Neural cell (in vitro differentiated cells): Measurements from ENCODE around the gene PEMT. TPM values are rescaled to one million over a fixed set of nuclear protein-coding genes. Genes with fewer than 3 reads are reported as not detected.

ENCODE experiments used
- H2AFZ ChIP-seq: fragments of 200-600, 300-800 bp; sonication (generic), shearing (Covaris generic); 2 replicates; pipeline ENCODE4 v1.6.0; 2014; ENCODE audit warnings: low read depth, mild to moderate bottlenecking, antibody characterized with exemption, low read length, moderate library complexity
- H3F3A ChIP-seq: fragments of 200-600 bp; shearing (Covaris generic); 2 replicates; pipeline ENCODE4 v1.6.1; 2016; ENCODE audit warnings: mild to moderate bottlenecking, moderate library complexity, mixed read lengths, antibody characterized with exemption, low read length; ENCODE audit not compliant: insufficient read depth, poor library complexity, severe bottlenecking
- H3K27ac ChIP-seq: fragments of 200-600, 300-800 bp; sonication (generic), shearing (Covaris generic); 2 replicates; pipeline ENCODE4 v1.5.1; 2014; ENCODE audit warnings: mild to moderate bottlenecking, low read length, moderate library complexity
- H3K27me3 ChIP-seq: fragments of 300-800, 200-600 bp; sonication (generic), shearing (Covaris generic); 2 replicates; pipeline ENCODE4 v1.6.0; 2014; ENCODE audit warnings: mild to moderate bottlenecking, low read depth, low read length, moderate library complexity; ENCODE audit not compliant: insufficient read depth
- H3K36me3 ChIP-seq: fragments of 300-800, 200-600 bp; sonication (generic), shearing (Covaris generic); 2 replicates; pipeline ENCODE4 v1.5.1; 2014; ENCODE audit warnings: mild to moderate bottlenecking, antibody characterized with exemption, low read length, moderate library complexity; ENCODE audit not compliant: insufficient read depth
- H3K4me2 ChIP-seq: fragments of 300-800, 200-600 bp; sonication (generic), shearing (Covaris generic); 2 replicates; pipeline ENCODE4 v1.6.0; 2014; ENCODE audit warnings: mild to moderate bottlenecking, low read length
- H3K4me3 ChIP-seq: fragments of 300-800, 200-600 bp; sonication (generic), shearing (Covaris generic); 2 replicates; pipeline ENCODE4 v1.5.1; 2014; ENCODE audit warnings: mild to moderate bottlenecking, low read length, moderate library complexity
- H3K79me2 ChIP-seq: fragments of 200-600 bp; shearing (Covaris generic); replicated peaks from 2 replicates; pipeline ENCODE4 v1.6.0; 2014; ENCODE audit warnings: mild to moderate bottlenecking, low read length, moderate library complexity; ENCODE audit not compliant: insufficient read depth
- H3K9ac ChIP-seq: fragments of 300-800, 200-600 bp; sonication (generic), shearing (Covaris generic); 2 replicates; pipeline ENCODE4 v1.6.1; 2016; ENCODE audit warnings: mild to moderate bottlenecking, low read length, mixed read lengths
- H3K9me2 ChIP-seq: fragments of 200-600 bp; shearing (Covaris generic); 2 replicates; pipeline ENCODE4 v1.6.1; 2016; ENCODE audit warnings: mild to moderate bottlenecking, low read length, mixed read lengths; ENCODE audit not compliant: insufficient read depth
- H3K9me3 ChIP-seq: fragments of 200-600, 300-800 bp; sonication (generic), shearing (Covaris generic); 2 replicates; pipeline ENCODE4 v1.6.1; 2016; ENCODE audit warnings: mild to moderate bottlenecking, mixed run types, low read length, moderate library complexity, mixed read lengths
- H4K20me1 ChIP-seq: fragments of 200-600 bp; shearing (Covaris generic); 2 replicates; pipeline ENCODE4 v1.6.1; 2016; ENCODE audit warnings: mild to moderate bottlenecking, mixed run types; ENCODE audit not compliant: insufficient read depth
- EP300 ChIP-seq: fragments of 450-650 bp; conservative IDR thresholded peaks from 2 replicates; pipeline ENCODE4 v1.6.1; 2014; ENCODE audit warnings: antibody characterized with exemption, mild to moderate bottlenecking, moderate library complexity; ENCODE audit not compliant: poor library complexity, severe bottlenecking
- EZH2 ChIP-seq: fragments of 200-600, 300-800 bp; shearing (Covaris generic), sonication (generic); IDR thresholded peaks from 2 replicates; pipeline ENCODE4 v1.6.1; 2014; ENCODE audit warnings: antibody characterized with exemption, low read length, borderline replicate concordance, mild to moderate bottlenecking; ENCODE audit not compliant: insufficient read depth, poor library complexity, severe bottlenecking
- MXI1 ChIP-seq: fragments of 450-650 bp; conservative IDR thresholded peaks from 2 replicates; pipeline ENCODE4 v1.6.1; 2014; ENCODE audit warnings: antibody characterized with exemption, mild to moderate bottlenecking; ENCODE audit not compliant: poor library complexity, severe bottlenecking
- POLR2AphosphoS5 ChIP-seq: IDR thresholded peaks from 2 replicates; pipeline ENCODE4 v1.6.1; 2012
- RAD21 ChIP-seq: fragments of 450-650 bp; conservative IDR thresholded peaks from 2 replicates; pipeline ENCODE4 v1.6.1; 2014; ENCODE audit warnings: antibody characterized with exemption, mild to moderate bottlenecking, moderate library complexity
- SMC3 ChIP-seq: fragments of 450-650 bp; conservative IDR thresholded peaks from 2 replicates; pipeline ENCODE4 v1.6.1; 2014; ENCODE audit warnings: antibody characterized with exemption, mild to moderate bottlenecking, moderate library complexity; ENCODE audit not compliant: poor library complexity
- TAF1 ChIP-seq: IDR thresholded peaks from 2 replicates; pipeline ENCODE4 v1.6.1; 2012; ENCODE audit warnings: low read depth
- polyA plus RNA-seq: library from polyadenylated mRNA; depleted of rRNA; stranded (reverse); fragments of >200 nt; gene quantifications from 2 replicates; pipeline ENCODE4 v1.2.3, GENCODE V29; 2014
- TF ChIP-seq, protein P1 (sequence below): IDR thresholded peaks from 2 replicates; pipeline ENCODE4 v1.6.1; 2012; ENCODE audit warnings: borderline replicate concordance
- TF ChIP-seq, protein P2 (sequence below): fragments of 450-650 bp; IDR thresholded peaks from 2 replicates; pipeline ENCODE4 v1.5.1; 2014; ENCODE audit warnings: antibody characterized with exemption, mild to moderate bottlenecking, moderate library complexity; ENCODE audit not compliant: poor library complexity, severe bottlenecking

Gene PEMT
- polyA plus RNA-seq, 1 donor from 2014 or later: 71.7 TPM

DNA sequence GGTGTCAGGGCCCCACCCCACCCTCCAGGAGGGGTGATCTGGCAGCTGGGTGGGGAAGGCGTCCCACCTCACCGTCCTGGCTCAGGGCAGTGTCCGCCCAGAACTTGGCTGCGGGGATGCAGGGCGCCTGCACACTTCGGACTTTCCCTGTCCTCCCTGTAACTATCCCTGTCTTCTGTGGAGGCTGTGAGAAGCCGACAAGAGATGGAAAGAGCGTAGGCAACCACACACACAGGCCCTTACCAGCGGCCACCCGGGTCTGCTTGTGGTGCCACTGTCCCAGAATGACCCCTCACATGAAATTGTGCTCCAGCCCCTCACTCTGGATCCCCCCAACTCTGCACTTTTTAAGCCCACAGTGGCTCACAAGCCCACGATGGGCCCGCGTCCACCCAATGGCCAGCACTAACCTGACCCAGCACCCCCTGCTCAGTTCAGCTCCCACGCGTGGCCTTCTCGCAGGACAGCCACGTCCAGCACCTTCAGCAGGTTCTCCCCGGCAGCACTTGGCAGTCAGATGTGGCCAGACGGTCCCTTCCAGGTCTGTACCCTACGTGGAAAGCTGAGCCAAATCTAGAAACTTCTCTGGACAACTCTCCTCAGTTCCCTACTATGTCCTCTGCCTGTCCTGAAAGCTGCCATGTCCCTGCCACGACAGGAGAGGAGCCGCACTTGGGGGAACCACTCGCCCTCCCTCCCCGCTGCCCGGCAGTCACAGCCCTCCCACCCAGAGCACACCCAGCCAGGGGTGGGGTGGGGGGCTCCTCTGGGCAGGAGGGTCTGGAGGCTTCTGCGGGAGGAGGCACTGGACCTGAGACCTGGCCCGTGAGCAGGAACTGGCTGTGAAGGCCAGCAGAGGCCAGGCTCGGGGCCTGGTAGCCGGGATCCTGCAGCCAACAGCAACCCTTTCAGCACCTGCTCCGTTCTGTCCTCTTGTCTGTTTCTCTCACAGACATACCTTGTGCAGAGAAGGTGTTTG, 38.0 kb downstream of the PEMT start:
- H3K4me3 ChIP-seq: no peak overlapping the region
- no peak for TF ChIP-seq EP300
- no peak for TF ChIP-seq POLR2AphosphoS5
- TF ChIP-seq TAF1: no peak
- no peaks in the 10 kb centered on the region for H4K20me1 ChIP-seq

DNA sequence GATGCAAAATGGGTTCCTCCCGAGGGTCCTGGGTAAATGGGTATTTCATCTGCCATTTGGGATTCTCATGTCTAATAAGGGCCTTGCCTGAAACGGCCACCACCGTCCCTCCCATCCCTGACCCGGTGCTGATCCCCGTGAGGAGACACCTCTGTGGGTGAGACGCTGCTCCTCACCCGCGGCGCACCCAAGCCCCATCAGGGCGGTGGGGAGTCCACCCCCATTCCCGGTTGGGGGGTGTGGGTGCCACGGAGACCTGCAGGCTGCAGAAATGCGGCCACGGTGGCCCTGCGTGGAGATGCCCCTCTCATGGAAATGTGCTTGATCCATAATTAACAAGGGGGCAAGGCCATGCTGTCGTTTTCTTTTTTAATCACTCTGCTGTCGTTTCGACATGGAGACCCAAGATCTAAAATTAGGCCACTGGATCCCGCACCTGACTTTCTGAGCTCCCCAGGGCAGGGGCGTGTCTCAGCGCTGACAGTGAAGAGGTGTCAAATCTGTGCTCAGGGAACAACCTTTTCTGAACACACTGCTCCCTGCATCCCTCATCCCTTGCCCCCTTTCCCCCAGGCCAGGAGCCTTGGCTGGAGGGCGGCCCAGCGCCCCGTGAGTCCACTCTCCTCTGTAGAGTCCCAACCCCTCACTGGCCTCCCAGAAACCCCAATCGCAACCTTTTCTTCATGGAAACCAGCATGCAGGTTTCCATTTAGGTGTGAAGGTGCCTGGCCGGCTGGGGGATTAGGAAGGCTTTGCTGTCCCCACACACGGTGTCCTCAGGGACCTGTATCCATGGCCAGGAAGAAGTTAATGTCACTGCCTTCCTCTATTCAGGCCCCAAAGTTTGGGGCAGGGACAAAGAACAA, 38.9 kb downstream of the PEMT start:
- Histone ChIP-seq H2AFZ (no peak overlapping the region), H3K79me2 (no peaks in the 10 kb centered on the region)
- TF ChIP-seq EZH2 (no peak), TAF1 (no peak), RAD21 (no peak), SMC3 (no peak), EP300 (no peak), MXI1 (no peak), POLR2AphosphoS5 (no peak)
- TF ChIP-seq, protein P1, sequence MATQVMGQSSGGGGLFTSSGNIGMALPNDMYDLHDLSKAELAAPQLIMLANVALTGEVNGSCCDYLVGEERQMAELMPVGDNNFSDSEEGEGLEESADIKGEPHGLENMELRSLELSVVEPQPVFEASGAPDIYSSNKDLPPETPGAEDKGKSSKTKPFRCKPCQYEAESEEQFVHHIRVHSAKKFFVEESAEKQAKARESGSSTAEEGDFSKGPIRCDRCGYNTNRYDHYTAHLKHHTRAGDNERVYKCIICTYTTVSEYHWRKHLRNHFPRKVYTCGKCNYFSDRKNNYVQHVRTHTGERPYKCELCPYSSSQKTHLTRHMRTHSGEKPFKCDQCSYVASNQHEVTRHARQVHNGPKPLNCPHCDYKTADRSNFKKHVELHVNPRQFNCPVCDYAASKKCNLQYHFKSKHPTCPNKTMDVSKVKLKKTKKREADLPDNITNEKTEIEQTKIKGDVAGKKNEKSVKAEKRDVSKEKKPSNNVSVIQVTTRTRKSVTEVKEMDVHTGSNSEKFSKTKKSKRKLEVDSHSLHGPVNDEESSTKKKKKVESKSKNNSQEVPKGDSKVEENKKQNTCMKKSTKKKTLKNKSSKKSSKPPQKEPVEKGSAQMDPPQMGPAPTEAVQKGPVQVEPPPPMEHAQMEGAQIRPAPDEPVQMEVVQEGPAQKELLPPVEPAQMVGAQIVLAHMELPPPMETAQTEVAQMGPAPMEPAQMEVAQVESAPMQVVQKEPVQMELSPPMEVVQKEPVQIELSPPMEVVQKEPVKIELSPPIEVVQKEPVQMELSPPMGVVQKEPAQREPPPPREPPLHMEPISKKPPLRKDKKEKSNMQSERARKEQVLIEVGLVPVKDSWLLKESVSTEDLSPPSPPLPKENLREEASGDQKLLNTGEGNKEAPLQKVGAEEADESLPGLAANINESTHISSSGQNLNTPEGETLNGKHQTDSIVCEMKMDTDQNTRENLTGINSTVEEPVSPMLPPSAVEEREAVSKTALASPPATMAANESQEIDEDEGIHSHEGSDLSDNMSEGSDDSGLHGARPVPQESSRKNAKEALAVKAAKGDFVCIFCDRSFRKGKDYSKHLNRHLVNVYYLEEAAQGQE: no peak
- TF ChIP-seq, protein P2, sequence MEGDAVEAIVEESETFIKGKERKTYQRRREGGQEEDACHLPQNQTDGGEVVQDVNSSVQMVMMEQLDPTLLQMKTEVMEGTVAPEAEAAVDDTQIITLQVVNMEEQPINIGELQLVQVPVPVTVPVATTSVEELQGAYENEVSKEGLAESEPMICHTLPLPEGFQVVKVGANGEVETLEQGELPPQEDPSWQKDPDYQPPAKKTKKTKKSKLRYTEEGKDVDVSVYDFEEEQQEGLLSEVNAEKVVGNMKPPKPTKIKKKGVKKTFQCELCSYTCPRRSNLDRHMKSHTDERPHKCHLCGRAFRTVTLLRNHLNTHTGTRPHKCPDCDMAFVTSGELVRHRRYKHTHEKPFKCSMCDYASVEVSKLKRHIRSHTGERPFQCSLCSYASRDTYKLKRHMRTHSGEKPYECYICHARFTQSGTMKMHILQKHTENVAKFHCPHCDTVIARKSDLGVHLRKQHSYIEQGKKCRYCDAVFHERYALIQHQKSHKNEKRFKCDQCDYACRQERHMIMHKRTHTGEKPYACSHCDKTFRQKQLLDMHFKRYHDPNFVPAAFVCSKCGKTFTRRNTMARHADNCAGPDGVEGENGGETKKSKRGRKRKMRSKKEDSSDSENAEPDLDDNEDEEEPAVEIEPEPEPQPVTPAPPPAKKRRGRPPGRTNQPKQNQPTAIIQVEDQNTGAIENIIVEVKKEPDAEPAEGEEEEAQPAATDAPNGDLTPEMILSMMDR: no peak

More for the DNA sequence above, 38.0 kb downstream of the PEMT start:
- Histone ChIP-seq H3K4me2 (no peak overlapping the region), H3K27me3 (no peaks in the 10 kb centered on the region), H3K9ac (no peak overlapping the region), H3K9me3 (no peaks in the 10 kb centered on the region), H3F3A (no peaks in the 10 kb centered on the region), H3K79me2 (no peaks in the 10 kb centered on the region), H2AFZ (no peak overlapping the region), H3K9me2 (no peaks in the 10 kb centered on the region), H3K36me3 (no peaks in the 10 kb centered on the region), H3K27ac (no peak overlapping the region)

More for the DNA sequence above, 38.9 kb downstream of the PEMT start:
- Histone ChIP-seq H4K20me1 (no peaks in the 10 kb centered on the region), H3F3A (no peaks in the 10 kb centered on the region), H3K9me3 (no peaks in the 10 kb centered on the region), H3K27me3 (no peaks in the 10 kb centered on the region), H3K9me2 (no peaks in the 10 kb centered on the region), H3K36me3 (no peaks in the 10 kb centered on the region), H3K9ac (no peak overlapping the region), H3K4me2 (no peak overlapping the region), H3K27ac (no peak overlapping the region), H3K4me3 (no peak overlapping the region)
